ENCODE measurements around the gene GPR32.
A peak's percentile ranks its signal among the peaks of the same experiment; 100 is the strongest.
"Not testable (repeated sequence)": the region's sequence is repeated elsewhere in the genome, so short reads cannot be mapped to it uniquely, and the experiment has no call there.

The GPR32 gene

GRCh38 chr19:50770164-50770563 lies at the start of gene GPR32:
GPR32 (plus strand) TSS chr19:50770464; CDS start chr19:50770601, 137 bp downstream.
- DNase-seq, result not testable (repeated sequence)

GRCh38 chr19:50720921-50721381 lies 49.3 kb upstream of the GPR32 start:
- DNase-seq, result peak; percentile 69

GRCh38 chr19:50721441-50722137 lies 48.7 kb upstream of the GPR32 start:
- DNase-seq, result no peak

GRCh38 chr19:50722201-50723013 lies 47.9 kb upstream of the GPR32 start:
- peak; percentile 39 for DNase-seq

GRCh38 chr19:50723069-50723468 lies 47.2 kb upstream of the GPR32 start, which contains the start of gene CLEC11A:
CLEC11A (plus strand) TSS chr19:50723364; CDS start chr19:50723526, 162 bp downstream.
- peak; percentile 92 for DNase-seq

GRCh38 chr19:50723735-50724521 lies 46.3 kb upstream of the GPR32 start:
- peak; percentile 30 for DNase-seq

GRCh38 chr19:50724522-50725217 lies 45.6 kb upstream of the GPR32 start:
- peak; percentile 99 for DNase-seq

- DNase-seq, result no peak
Observed at GRCh38 chr19:50725218-50725910, 44.9 kb upstream of the GPR32 start.

GRCh38 chr19:50725911-50726230 lies 44.4 kb upstream of the GPR32 start:
- DNase-seq, result no peak

- DNase-seq, result peak; percentile 66
Observed at GRCh38 chr19:50728084-50728737, 42.1 kb upstream of the GPR32 start.

GRCh38 chr19:50729894-50730293 lies 40.4 kb upstream of the GPR32 start:
- DNase-seq, result no peak

- DNase-seq, result no peak
Observed at GRCh38 chr19:50735869-50736268, 34.4 kb upstream of the GPR32 start.

GRCh38 chr19:50736338-50736737 lies 33.9 kb upstream of the GPR32 start:
- no peak for DNase-seq

- no peak for DNase-seq
Observed at GRCh38 chr19:50739132-50739913, 30.9 kb upstream of the GPR32 start.

GRCh38 chr19:50739914-50740426 lies 30.3 kb upstream of the GPR32 start:
- no peak for DNase-seq

- no peak for DNase-seq
Observed at GRCh38 chr19:50741179-50741933, 28.9 kb upstream of the GPR32 start.

GRCh38 chr19:50743537-50743936 lies 26.7 kb upstream of the GPR32 start:
- DNase-seq, result no peak

GRCh38 chr19:50745221-50745620 lies 25.0 kb upstream of the GPR32 start:
- no peak for DNase-seq

GRCh38 chr19:50747141-50747540 lies 23.1 kb upstream of the GPR32 start:
- not testable (repeated sequence) for DNase-seq

- DNase-seq, result no peak
Observed at GRCh38 chr19:50749490-50749889, 20.8 kb upstream of the GPR32 start.

Data from EL (cell line).